Smooth muscle cell of the coronary artery (primary cell): ENCODE results near the gene CHST11. TPM values are rescaled to one million over a fixed set of nuclear protein-coding genes. Genes with fewer than 3 reads are reported as not detected.

Experiments
- total RNA-seq: library from RNA; depleted of rRNA; stranded (reverse); fragments of >200 nt; gene quantifications from 2 replicates; pipeline ENCODE4 v1.2.3, GENCODE V29; 2014; ENCODE audit warnings: low replicate concordance

The CHST11 gene
- total RNA-seq: 3.3 and 10.1 TPM in 2 replicates

DNA sequence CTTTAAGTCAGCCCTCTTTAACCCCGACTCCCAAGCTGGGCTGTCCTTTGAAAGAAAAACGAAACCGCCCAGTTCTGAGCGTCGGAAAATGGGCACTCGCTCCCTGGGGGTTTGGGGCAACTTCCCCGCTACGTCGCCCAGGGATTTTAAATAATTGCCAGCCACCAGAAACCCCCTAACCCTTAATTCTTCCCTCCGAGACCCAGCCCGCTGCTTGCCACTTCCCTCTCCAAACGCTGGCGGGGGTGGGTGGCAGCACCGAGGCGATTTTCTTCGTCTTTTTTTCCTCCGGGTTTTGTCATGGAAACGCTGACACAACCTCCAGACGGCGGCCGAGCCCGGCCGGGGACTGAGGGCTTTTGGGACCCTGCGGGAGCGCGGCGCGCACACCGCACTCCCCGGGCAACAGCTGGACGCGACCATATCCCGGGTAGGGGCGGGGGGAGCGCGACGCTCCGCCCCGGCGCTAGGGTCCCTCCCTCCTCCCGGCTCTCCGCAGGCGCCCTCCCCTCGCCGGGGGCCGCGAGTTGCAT lies at the start of gene CHST11:
Gene CHST11, plus strand, starts transcription at position 532 of the 533 bp plus-strand sequence.

Other genes starting within 250 kb of the CHST11 start
- 367 and 380 TPM in 2 replicates for gene TXNRD1, start 241.2 kb upstream of the CHST11 start, total RNA-seq
- gene EID3, start 153.2 kb upstream of the CHST11 start, total RNA-seq: 3.9 and 9.9 TPM in 2 replicates